Adrenal gland (tissue), 12 donors: ENCODE data around the gene TAS2R16. TPM values are rescaled to one million over a fixed set of nuclear protein-coding genes. Genes with fewer than 3 reads are reported as not detected.
"Not testable (repeated sequence)": the region's sequence is repeated elsewhere in the genome, so short reads cannot be mapped to it uniquely, and the experiment has no call there.

Experiments used
- DNase-seq, 7 donors: peaks; one replicate each; pipeline ENCODE4 v3.0.0-alpha.2; 2019 to 2020
- H3K27ac ChIP-seq, 5 donors: fragments of 200-600 bp; sonication (generic) in 4 of 5; 1 replicate in 3 of 5; 2 replicates in 2 of 5; pipeline versions ENCODE4 v1.5.1 to v1.8.0; 2016 to 2020; ENCODE audit warnings: mild to moderate bottlenecking in 1 of 5
- H3K27me3 ChIP-seq: fragments of 200-600 bp; 2 replicates; pipeline ENCODE4 v1.8.0; 2021
- H3K36me3 ChIP-seq, 2 donors: fragments of 200-600 bp; replicated peaks in 1 of 2; 1 replicate in 1 of 2; 2 replicates in 1 of 2; pipeline versions ENCODE4 v1.5.1 to v1.8.0; 2018 to 2022
- H3K4me1 ChIP-seq, 2 donors: fragments of 200-600 bp; replicated peaks in 1 of 2; 1 replicate in 1 of 2; 2 replicates in 1 of 2; pipeline versions ENCODE4 v1.5.1 to v1.8.0; 2018 to 2021
- H3K4me3 ChIP-seq, 4 donors: fragments of 200-600 bp; sonication (generic) in 3 of 4; one replicate each; pipeline ENCODE4 v1.5.1; 2016 to 2018
- H3K9me3 ChIP-seq, 3 donors: fragments of 200-600 bp; sonication (generic) in 1 of 3; replicated peaks in 1 of 3; 1 replicate in 2 of 3; 2 replicates in 1 of 3; pipeline versions ENCODE4 v1.5.1 to v1.8.0; 2016 to 2021
- POLR2A ChIP-seq, 2 donors: fragments of 450-650 bp; IDR thresholded peaks; one replicate each; pipeline ENCODE4 v1.6.1; 2017; ENCODE audit warnings: antibody characterized with exemption in 2 of 2, mild to moderate bottlenecking in 2 of 2, moderate library complexity in 1 of 2
- WGBS, 4 donors: extraction: QIAGEN DNeasy Blood & Tissue Kit in 2 of 4; methylation state at CpG; one replicate each; pipeline versions ENCODE4 v1.1.5 to v1.1.7; 2013 to 2017; 5-methylcytosine and 5-hydroxymethylcytosine counted together
- intact Hi-C, 2 donors: fragments of 100-400 bp; cut with DNase I; formaldehyde crosslinking; loops; one replicate each; pipeline versions ENCODE4 v1.14.1 to v1.15.0; 2022 to 2023
- polyA plus RNA-seq, 3 donors: library from polyadenylated mRNA; stranded (reverse); fragments of 200-250 nt in 2 of 3; fragments of 350-450 nt in 1 of 3; fragmentation: Illumina TruSeq in 1 of 3; extraction: RNeasy Lipid Tissue Mini Kit (QIAGEN cat#74804) in 1 of 3; gene quantifications; one replicate each; pipeline ENCODE4 v1.2.3, GENCODE V29; 2013 to 2014
- total RNA-seq, 9 donors: library from RNA; depleted of rRNA in 4 of 9; stranded (reverse); fragments of >200 nt in 4 of 9; fragments of 120-200 nt in 1 of 9; fragmentation: NEBNext Ultra II Directional in 1 of 9; extraction: Animal tissue kit (Norgen Biotek cat#: 25700) in 1 of 9; gene quantifications; one replicate each; pipeline versions ENCODE4 v1.1.0 to v1.2.4, GENCODE V29; 2013 to 2023
- TF ChIP-seq, protein P1 (sequence below), 6 experiments: fragments of 450-650 bp in 4 of 6; fragments of 200-600 bp in 2 of 6; sonication (generic) in 1 of 6; IDR thresholded peaks; 1 replicate in 5 of 6; 2 replicates in 1 of 6; pipeline versions ENCODE4 v1.5.1 to v1.8.0; 2016 to 2021; ENCODE audit warnings: antibody characterized with exemption in 6 of 6, mild to moderate bottlenecking in 2 of 6, moderate library complexity in 1 of 6
- donor health status: healthy with polysubstance abuse.
- donor health status: Bipolar disorder and iron deficiency.
- donor health status: DM: yes; HTN: yes; CAD: no.
- donor health status: DM: no; HTN: no; CAD: no.
- donor health status: DM: no; HTN: no; CAD: no.
- donor health status: DM: yes; HTN: yes; CAD: no.

TAS2R16 gene
- total and polyA plus RNA-seq, 12 donors, result not detected

DNA sequence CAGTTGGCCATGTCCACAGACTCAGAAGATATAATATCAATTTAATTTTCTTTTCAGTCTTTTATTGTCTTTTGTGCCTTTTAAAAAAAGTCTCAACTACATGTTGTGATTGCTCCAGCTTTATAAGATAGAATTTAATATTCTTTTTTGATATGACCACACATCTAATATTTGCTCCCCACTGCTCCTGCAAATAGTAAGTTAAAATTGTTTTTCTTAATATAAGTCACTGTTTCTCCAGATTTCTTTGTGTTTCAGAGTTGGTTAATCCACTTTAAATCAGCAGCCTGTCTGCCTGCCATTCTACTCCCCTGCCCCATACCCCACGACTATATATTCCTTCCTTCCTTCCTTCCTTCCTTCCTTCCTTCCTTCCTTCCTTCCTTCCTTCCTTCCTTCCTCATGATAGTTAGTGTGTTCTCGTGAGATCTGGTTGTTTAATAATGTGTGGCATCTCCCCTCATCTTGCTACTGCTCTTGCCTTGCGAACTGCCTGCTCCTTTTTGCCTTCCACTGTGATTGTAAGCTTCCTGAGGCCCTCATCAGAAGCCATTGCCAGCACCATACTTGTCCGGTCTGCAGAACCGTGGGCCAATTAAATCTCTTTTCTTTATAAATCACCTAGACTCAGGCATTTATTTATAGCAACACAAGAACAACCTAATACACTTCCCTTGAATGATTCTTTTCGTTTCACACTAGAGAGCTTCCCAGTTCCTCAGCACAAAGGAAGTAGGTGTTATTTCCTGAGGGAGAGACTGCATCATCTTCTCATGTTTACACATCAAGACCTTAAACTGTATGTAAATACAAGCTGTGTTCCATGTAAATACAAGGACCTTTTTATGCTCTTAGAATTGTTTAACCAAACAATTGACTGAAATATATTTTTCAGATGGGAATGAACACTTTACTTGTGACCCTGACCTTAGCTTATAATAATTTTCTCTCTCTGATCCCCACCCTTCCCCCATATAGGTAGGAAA is 24.5 kb downstream of the TAS2R16 start:
- no peak overlapping the region for H3K4me3 ChIP-seq
- WGBS, 4 donors, result 62 to 67% (median 65%) methylated on average over 5 to 6 of the region's 6 CpGs
- TF ChIP-seq POLR2A (IDR thresholded peaks at IDR 0.05), result no peak
- TF ChIP-seq, protein P1, sequence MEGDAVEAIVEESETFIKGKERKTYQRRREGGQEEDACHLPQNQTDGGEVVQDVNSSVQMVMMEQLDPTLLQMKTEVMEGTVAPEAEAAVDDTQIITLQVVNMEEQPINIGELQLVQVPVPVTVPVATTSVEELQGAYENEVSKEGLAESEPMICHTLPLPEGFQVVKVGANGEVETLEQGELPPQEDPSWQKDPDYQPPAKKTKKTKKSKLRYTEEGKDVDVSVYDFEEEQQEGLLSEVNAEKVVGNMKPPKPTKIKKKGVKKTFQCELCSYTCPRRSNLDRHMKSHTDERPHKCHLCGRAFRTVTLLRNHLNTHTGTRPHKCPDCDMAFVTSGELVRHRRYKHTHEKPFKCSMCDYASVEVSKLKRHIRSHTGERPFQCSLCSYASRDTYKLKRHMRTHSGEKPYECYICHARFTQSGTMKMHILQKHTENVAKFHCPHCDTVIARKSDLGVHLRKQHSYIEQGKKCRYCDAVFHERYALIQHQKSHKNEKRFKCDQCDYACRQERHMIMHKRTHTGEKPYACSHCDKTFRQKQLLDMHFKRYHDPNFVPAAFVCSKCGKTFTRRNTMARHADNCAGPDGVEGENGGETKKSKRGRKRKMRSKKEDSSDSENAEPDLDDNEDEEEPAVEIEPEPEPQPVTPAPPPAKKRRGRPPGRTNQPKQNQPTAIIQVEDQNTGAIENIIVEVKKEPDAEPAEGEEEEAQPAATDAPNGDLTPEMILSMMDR (IDR thresholded peaks at IDR 0.05), result no peak
- no peaks in the 10 kb centered on the region for H3K27me3 ChIP-seq
- intact Hi-C loops, result no loop called here
- no peaks in the 10 kb centered on the region for H3K9me3 ChIP-seq
- no peaks in the 10 kb centered on the region for H3K4me1 ChIP-seq
- H3K27ac ChIP-seq, result no peak overlapping the region
- DNase-seq, result no peak
- H3K36me3 ChIP-seq, result no peaks in the 10 kb centered on the region

DNA sequence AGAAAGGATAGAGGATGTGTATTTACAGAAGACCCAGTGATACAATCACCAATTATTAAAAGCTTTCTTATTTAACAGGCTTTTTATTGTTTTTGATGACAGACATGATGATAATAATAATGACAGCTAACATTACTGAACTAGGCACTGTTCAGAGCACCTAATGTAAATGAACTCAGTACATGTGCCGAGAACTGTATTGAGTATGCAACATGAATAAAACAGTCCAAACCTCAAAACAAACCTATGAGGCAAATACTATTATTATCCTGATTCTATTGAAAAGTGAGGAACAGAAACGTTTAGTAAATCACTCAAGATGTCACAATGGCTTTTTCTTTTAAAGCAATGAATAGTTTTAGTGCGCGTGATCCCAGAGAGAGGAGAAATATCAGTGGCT is 27.1 kb downstream of the TAS2R16 start:
- WGBS, 4 donors, result 66 to 79% (median 78%) methylated on average over 4 of the region's 4 CpGs
- intact Hi-C loops, result no loop called here
- no peak for DNase-seq
- Histone ChIP-seq H3K4me3 (no peak overlapping the region), H3K36me3 (no peaks in the 10 kb centered on the region), H3K27me3 (no peaks in the 10 kb centered on the region), H3K27ac (no peak overlapping the region), H3K9me3 (no peaks in the 10 kb centered on the region), H3K4me1 (no peaks in the 10 kb centered on the region)
- TF ChIP-seq, protein P1 (IDR thresholded peaks at IDR 0.05), result no peak
- TF ChIP-seq POLR2A (IDR thresholded peaks at IDR 0.05), result no peak

DNA sequence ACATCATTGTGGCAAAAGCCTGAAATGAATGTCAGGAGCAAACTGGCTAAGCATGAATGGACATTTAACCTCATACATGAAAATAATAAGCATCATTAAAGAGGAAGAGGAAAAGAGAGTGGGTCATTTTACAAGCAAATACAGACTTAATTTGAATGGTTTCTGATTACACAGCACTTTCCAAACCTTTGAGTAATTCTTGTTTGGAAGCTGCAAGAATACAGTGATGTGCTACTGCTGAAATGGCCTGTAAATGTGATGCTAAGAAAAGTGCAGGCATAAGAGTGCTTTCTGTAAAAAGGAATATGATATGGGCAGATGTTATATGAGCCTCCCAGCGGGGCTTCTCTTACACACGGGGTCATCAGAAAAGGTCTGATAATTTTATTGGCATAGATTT is 30.2 kb downstream of the TAS2R16 start:
- no peak for TF ChIP-seq POLR2A (IDR thresholded peaks at IDR 0.05)
- TF ChIP-seq, protein P1 (IDR thresholded peaks at IDR 0.05), result no peak
- Histone ChIP-seq H3K4me3 (no peak overlapping the region), H3K27ac (no peak overlapping the region), H3K4me1 (no peaks in the 10 kb centered on the region), H3K36me3 (no peaks in the 10 kb centered on the region), H3K9me3 (no peaks in the 10 kb centered on the region), H3K27me3 (no peaks in the 10 kb centered on the region)
- DNase-seq, result no peak
- 58 to 84% (median 74%) methylated on average over 2 of the region's 2 CpGs for WGBS, 4 donors
- intact Hi-C loops, result no loop called here

DNA sequence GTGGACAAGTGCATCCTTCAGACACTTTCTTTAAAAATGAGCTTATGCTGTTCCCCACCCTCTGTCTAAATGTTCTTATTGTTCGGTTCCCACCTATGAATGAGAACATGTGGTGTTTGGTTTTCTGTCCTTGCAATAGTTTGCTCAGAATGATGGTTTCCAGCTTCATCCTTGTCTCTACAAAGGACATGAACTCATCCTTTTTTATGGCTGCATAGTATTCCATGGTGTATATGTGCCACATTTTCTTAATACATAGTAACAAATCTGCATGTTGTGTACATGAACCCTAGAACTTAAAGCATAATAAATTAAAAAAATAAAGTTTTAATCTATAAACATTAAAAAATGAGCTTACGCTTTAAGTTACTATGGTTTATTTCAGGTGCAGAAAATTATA is 41.8 kb downstream of the TAS2R16 start:
- intact Hi-C loops, H3K27me3 ChIP-seq, H3K9me3 ChIP-seq, H3K27ac ChIP-seq, H3K36me3 ChIP-seq, H3K4me3 ChIP-seq, DNase-seq, H3K4me1 ChIP-seq: not testable (repeated sequence)
- WGBS, 4 donors, result 92 to 99% (median 97%) methylated on average over 2 of the region's 2 CpGs

DNA sequence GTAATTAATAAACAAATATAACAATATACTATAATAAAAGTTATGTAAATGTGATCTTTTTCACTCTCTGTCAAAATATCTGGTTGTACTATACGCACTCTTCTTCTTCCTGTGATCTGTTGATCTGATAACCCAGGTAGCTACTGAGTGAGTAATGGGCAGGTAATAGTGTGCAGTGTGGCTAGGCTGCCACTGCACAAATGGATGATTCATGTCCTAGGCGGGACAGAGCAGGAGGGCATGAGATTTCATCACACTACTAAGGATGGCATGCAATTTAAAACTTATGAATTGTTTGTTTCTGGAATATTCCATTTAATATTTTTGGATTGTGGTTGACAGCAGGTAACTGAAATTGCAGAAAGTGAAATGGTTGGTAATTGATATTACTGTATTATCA is 44.5 kb downstream of the TAS2R16 start:
- no peaks in the 10 kb centered on the region for H3K9me3 ChIP-seq
- no peak overlapping the region for H3K4me3 ChIP-seq
- intact Hi-C loops, result no loop called here
- no peaks in the 10 kb centered on the region for H3K27me3 ChIP-seq
- no peak for TF ChIP-seq POLR2A (IDR thresholded peaks at IDR 0.05)
- H3K36me3 ChIP-seq, result no peaks in the 10 kb centered on the region
- H3K4me1 ChIP-seq, result no peaks in the 10 kb centered on the region
- no peak for DNase-seq
- 82 to 89% (median 84%) methylated on average over 2 of the region's 2 CpGs for WGBS, 4 donors
- no peak overlapping the region for H3K27ac ChIP-seq
